ENCODE results near the gene TXK. TPM values are rescaled to one million over a fixed set of nuclear protein-coding genes. Genes with fewer than 3 reads are reported as not detected.

The TXK gene
- total RNA-seq, 4 donors from 2014 or later, result 1.7 to 5.2 (median 3.5) TPM

DNA sequence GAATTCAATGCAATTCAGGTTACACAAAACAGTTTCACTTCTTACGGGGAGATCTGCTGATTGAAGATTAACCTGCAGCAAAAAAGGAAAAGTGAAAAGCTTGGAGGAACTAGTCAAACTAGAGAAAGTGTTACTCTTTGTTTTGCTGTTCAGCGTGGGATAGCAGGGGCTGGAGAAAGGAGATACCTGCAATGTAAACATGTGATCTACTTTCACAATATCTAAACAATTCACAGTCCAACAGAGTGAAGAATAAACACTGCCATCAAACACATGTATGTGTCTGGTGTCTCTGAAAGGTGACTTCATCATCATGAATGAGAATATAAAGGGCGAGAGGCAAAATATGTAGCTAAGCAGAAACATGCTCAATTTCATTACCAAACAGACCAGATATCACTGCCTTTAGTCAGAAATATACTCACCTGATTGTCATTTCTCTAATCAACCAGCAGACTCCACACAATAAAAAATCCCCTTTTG, 91.0 kb downstream of the TXK start:
- DNase-seq, result no peak
- Histone ChIP-seq H3K4me1 (peaks cover 0 to 12% (median 4%) of the 10 kb centered on the region in 3 donors), H3K27me3 (peaks cover 0 to 22% (median 0%) of the 10 kb centered on the region in 4 donors), H3K4me3 (no peak overlapping the region), H3K36me3 (peaks cover 0 to 7% (median 0%) of the 10 kb centered on the region in 3 donors), H3K27ac (no peak overlapping the region), H3K9me3 (no peaks in the 10 kb centered on the region)
- no peak for TF ChIP-seq POLR2A (IDR thresholded peaks at IDR 0.05)
- TF ChIP-seq, protein P1, sequence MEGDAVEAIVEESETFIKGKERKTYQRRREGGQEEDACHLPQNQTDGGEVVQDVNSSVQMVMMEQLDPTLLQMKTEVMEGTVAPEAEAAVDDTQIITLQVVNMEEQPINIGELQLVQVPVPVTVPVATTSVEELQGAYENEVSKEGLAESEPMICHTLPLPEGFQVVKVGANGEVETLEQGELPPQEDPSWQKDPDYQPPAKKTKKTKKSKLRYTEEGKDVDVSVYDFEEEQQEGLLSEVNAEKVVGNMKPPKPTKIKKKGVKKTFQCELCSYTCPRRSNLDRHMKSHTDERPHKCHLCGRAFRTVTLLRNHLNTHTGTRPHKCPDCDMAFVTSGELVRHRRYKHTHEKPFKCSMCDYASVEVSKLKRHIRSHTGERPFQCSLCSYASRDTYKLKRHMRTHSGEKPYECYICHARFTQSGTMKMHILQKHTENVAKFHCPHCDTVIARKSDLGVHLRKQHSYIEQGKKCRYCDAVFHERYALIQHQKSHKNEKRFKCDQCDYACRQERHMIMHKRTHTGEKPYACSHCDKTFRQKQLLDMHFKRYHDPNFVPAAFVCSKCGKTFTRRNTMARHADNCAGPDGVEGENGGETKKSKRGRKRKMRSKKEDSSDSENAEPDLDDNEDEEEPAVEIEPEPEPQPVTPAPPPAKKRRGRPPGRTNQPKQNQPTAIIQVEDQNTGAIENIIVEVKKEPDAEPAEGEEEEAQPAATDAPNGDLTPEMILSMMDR (IDR thresholded peaks at IDR 0.05), result no peak
- intact Hi-C loops (cut with DNase I), result no loop called here
- 35 to 43% methylated on average over 3 of the region's 3 CpGs for WGBS, 2 donors

DNA sequence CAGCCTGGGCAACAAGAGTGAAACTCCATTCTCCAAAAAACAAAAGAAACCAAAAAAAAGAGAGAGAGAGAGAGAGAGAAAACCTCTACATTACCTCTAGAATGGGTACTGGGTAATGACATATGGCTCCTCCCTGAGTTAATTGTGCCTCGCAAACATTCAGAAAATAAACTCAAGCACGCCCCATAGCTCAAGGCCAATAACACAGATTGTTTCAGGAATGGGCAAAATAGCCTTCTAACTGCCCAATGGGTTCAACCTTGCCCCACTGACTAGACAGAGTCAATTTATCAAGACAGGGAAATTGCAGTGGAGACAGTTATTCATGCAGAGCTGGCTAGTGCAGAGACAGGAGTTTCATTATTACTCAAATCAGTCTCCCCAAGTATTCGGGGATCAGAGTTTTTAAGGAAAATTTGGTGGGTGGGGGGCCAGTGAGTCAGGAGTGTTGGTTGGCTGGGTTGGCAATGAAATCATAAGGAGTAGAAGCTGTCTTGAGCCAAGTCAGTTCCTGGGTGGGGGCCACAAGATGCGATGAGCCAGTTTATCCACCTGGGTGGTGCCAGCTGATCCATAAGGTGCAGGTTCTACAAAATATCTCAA, 92.4 kb downstream of the TXK start:
- peaks cover 0 to 14% (median 0%) of the 10 kb centered on the region in 4 donors for H3K27me3 ChIP-seq
- H3K9me3 ChIP-seq, result no peaks in the 10 kb centered on the region
- H3K36me3 ChIP-seq, result peaks cover 0 to 17% (median 0%) of the 10 kb centered on the region in 3 donors
- 60 to 79% methylated on average over 4 of the region's 4 CpGs for WGBS, 2 donors
- H3K27ac ChIP-seq, result no peak overlapping the region
- H3K4me1 ChIP-seq, result no peaks in the 10 kb centered on the region
- no peak for TF ChIP-seq POLR2A (IDR thresholded peaks at IDR 0.05)
- TF ChIP-seq, protein P1 (IDR thresholded peaks at IDR 0.05), result no peak
- no peak for DNase-seq
- intact Hi-C loops (cut with DNase I), result no loop called here
- no peak overlapping the region for H3K4me3 ChIP-seq

DNA sequence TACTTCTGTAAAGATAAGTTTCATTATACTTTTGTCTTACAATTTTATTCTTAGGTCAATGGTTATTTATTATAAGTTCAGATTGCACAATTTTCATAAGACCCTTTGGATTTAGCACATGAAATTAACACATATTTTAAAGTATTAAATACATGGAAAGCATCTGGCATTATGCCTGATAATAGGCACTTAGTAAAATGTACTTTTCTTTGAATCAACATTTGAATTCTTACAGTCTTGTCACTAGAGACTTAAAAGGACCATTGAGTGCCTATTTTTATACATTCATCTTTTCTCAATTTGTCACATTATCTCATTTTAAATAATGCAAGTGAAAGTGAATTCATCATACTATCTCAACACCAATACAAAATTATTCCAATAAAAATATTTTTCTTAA, 94.5 kb downstream of the TXK start:
- Histone ChIP-seq H3K27me3 (no peaks in the 10 kb centered on the region), H3K4me3 (no peak overlapping the region), H3K27ac (no peak overlapping the region), H3K36me3 (peaks cover 0 to 38% (median 0%) of the 10 kb centered on the region in 3 donors), H3K4me1 (no peaks in the 10 kb centered on the region), H3K9me3 (no peaks in the 10 kb centered on the region)
- intact Hi-C loops (cut with DNase I), result no loop called here
- no peak for DNase-seq
- TF ChIP-seq, protein P1 (IDR thresholded peaks at IDR 0.05), result no peak
- no peak for TF ChIP-seq POLR2A (IDR thresholded peaks at IDR 0.05)

DNA sequence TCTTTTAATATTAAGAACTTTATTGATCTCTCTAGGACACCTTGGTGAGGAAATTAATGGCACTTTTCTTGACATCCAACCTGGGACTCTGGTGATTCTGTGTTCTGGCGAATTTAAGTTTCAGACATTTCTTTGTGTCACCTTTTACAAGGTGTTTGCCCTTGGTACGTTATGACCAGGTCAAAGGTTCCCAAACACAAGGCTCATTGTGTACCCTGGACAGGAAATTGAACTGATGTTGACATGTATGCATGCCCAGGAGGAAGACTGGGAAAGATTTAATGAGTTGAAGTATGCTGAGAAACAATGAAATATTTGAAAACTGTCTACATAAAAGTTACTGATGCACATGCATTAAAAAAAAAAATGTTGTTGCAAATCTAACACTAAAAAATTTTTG, 95.4 kb downstream of the TXK start:
- TF ChIP-seq, protein P1 (IDR thresholded peaks at IDR 0.05), result no peak
- TF ChIP-seq POLR2A (IDR thresholded peaks at IDR 0.05), result no peak
- 17 to 25% methylated on average over 2 of the region's 2 CpGs for WGBS, 2 donors
- Histone ChIP-seq H3K4me3 (no peak overlapping the region), H3K36me3 (peaks cover 0 to 44% (median 0%) of the 10 kb centered on the region in 3 donors), H3K9me3 (no peaks in the 10 kb centered on the region), H3K4me1 (no peaks in the 10 kb centered on the region), H3K27me3 (no peaks in the 10 kb centered on the region), H3K27ac (no peak overlapping the region)
- no peak for DNase-seq
- intact Hi-C loops (cut with DNase I), result no loop called here

DNA sequence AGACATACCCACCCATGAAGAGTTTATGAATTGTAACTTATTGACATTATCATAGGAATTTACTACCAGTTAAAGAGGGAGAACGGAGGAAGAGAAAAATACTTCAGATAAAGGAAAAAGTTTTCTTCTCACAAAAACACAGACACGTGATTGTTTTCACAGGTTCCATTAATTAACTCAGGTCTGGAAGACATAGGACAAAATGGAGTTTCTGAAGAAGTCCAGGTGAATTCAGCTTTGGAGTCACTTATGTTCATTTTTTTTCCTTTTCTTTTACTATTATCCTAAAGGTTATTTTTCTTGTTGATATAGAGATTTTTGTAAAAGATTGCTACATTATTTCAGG, 97.0 kb downstream of the TXK start:
- Histone ChIP-seq H3K36me3 (peaks cover 0 to 49% (median 0%) of the 10 kb centered on the region in 3 donors), H3K9me3 (no peaks in the 10 kb centered on the region), H3K27me3 (no peaks in the 10 kb centered on the region), H3K4me1 (no peaks in the 10 kb centered on the region), H3K27ac (no peak overlapping the region), H3K4me3 (no peak overlapping the region)
- TF ChIP-seq, protein P1 (IDR thresholded peaks at IDR 0.05), result no peak
- no peak for TF ChIP-seq POLR2A (IDR thresholded peaks at IDR 0.05)
- intact Hi-C loops (cut with DNase I), result no loop called here
- DNase-seq, result no peak
- 65 to 77% methylated on average over 2 of the region's 2 CpGs for WGBS, 2 donors
